H1 (cell line): ENCODE measurements around the gene MAP7. TPM values are rescaled to one million over a fixed set of nuclear protein-coding genes. Genes with fewer than 3 reads are reported as not detected.

Source experiments
- CTCF ChIA-PET: fragments of 300-600 bp; sonication (Branson Sonifier 250); formaldehyde crosslinking; loops from one replicate; lab custom pipeline; 2021; ENCODE audit not compliant: partially characterized antibody; lab: Charles Lee
- POLR2A ChIA-PET: fragments of 300-600 bp; sonication (Branson Sonifier 250); formaldehyde crosslinking; loops from one replicate; lab custom pipeline; 2021; ENCODE audit warnings: inconsistent platforms; ENCODE audit not compliant: partially characterized antibody; lab: Charles Lee
- DNase-seq, 2 experiments: peaks; one replicate each; pipeline versions ENCODE4 v3.0.0 to v3.0.0-alpha.2; 2010 to 2022; ENCODE audit warnings: low spot score in 2 of 2, low read depth in 1 of 2, mixed read lengths in 1 of 2
- FAIRE-seq: peaks from 2 replicates; lab custom pipeline; 2011; peaks lifted over from hg19 to GRCh38; lab: Jason Lieb, UNC
- H2AFZ ChIP-seq: 2 replicates; pipeline ENCODE4 v1.8.1; 2012; ENCODE audit warnings: low read length, inconsistent platforms
- H2AK5ac ChIP-seq: 2 replicates; pipeline ENCODE4 v1.6.1; 2013; ENCODE audit warnings: low read depth, low read length
- H2BK120ac ChIP-seq: replicated peaks from 2 replicates; pipeline ENCODE3; 2013; ENCODE audit warnings: low read depth, low read length, inconsistent platforms
- H2BK12ac ChIP-seq: 2 replicates; pipeline ENCODE4 v1.6.1; 2013; ENCODE audit warnings: low read depth, low read length
- H2BK15ac ChIP-seq: 2 replicates; pipeline ENCODE4 v1.6.1; 2013; ENCODE audit warnings: low read length
- H2BK20ac ChIP-seq: 2 replicates; pipeline ENCODE4 v1.6.1; 2013; ENCODE audit warnings: low read length
- H2BK5ac ChIP-seq: 2 replicates; pipeline ENCODE4 v1.6.1; 2013; ENCODE audit warnings: low read depth, low read length
- H3K14ac ChIP-seq: 2 replicates; pipeline ENCODE4 v1.6.1; 2013; ENCODE audit warnings: inconsistent platforms; ENCODE audit not compliant: insufficient read length
- H3K18ac ChIP-seq: 2 replicates; pipeline ENCODE4 v1.6.1; 2013; ENCODE audit warnings: low read length; ENCODE audit errors: extremely low read depth
- H3K23ac ChIP-seq: 2 replicates; pipeline ENCODE4 v1.6.1; 2013; ENCODE audit warnings: inconsistent platforms; ENCODE audit not compliant: insufficient read length
- H3K23me2 ChIP-seq: 2 replicates; pipeline ENCODE4 v1.6.1; 2013; ENCODE audit warnings: low read depth, low read length
- H3K27ac ChIP-seq: 2 replicates; pipeline ENCODE4 v1.6.1; 2011; ENCODE audit warnings: low read depth, low read length, inconsistent platforms
- H3K27me3 ChIP-seq, 4 experiments: replicated peaks in 1 of 4; 1 replicate in 1 of 4; 2 replicates in 3 of 4; pipeline versions ENCODE4 v1.6.1 to v1.8.1; 2011 to 2013; ENCODE audit warnings: low read length in 3 of 4, mild to moderate bottlenecking in 3 of 4, inconsistent platforms in 2 of 4, mixed read lengths in 2 of 4, moderate library complexity in 1 of 4; ENCODE audit not compliant: control insufficient read depth in 3 of 4, insufficient read depth in 3 of 4; ENCODE audit errors: extremely low read depth in 1 of 4
- H3K36me3 ChIP-seq, 4 experiments: 2 replicates each; pipeline versions ENCODE4 v1.6.1 to v1.8.1; 2011 to 2013; ENCODE audit warnings: mild to moderate bottlenecking in 4 of 4, low read length in 3 of 4, moderate library complexity in 2 of 4, control low read depth in 1 of 4, inconsistent platforms in 1 of 4; ENCODE audit not compliant: insufficient read depth in 4 of 4, control insufficient read depth in 2 of 4
- H3K4ac ChIP-seq: replicated peaks from 2 replicates; pipeline ENCODE3; 2013; ENCODE audit warnings: low read length, low read depth, mixed read lengths, inconsistent platforms; ENCODE audit not compliant: insufficient read length
- H3K4me1 ChIP-seq, 4 experiments: replicated peaks in 1 of 4; 1 replicate in 1 of 4; 2 replicates in 3 of 4; pipeline versions ENCODE4 v1.6.1 to v1.8.1; 2011 to 2013; ENCODE audit warnings: low read length in 3 of 4, inconsistent platforms in 2 of 4, mixed read lengths in 1 of 4; ENCODE audit not compliant: insufficient read depth in 4 of 4, control insufficient read depth in 3 of 4
- H3K4me2 ChIP-seq, 2 experiments: 2 replicates each; pipeline versions ENCODE4 v1.6.1 to v1.8.1; 2011 to 2013; ENCODE audit warnings: low read depth in 2 of 2, low read length in 2 of 2, control low read depth in 1 of 2, inconsistent platforms in 1 of 2, mild to moderate bottlenecking in 1 of 2; ENCODE audit not compliant: insufficient read depth in 1 of 2
- H3K4me3 ChIP-seq, 4 experiments: fragments of 200-600, 300-600 bp in 1 of 4; sonication (generic), shearing (Covaris generic), sonication (Bioruptor Twin) in 1 of 4; 2 replicates each; pipeline versions ENCODE4 v1.5.1 to v1.8.1; 2011 to 2016; ENCODE audit warnings: low read length in 4 of 4, low read depth in 3 of 4, control low read depth in 2 of 4, inconsistent platforms in 2 of 4, mild to moderate bottlenecking in 2 of 4, mixed read lengths in 1 of 4, moderate library complexity in 1 of 4; ENCODE audit not compliant: insufficient read depth in 2 of 4; ENCODE audit errors: extremely low read depth in 1 of 4
- H3K56ac ChIP-seq: replicated peaks from 2 replicates; pipeline ENCODE3; 2013; ENCODE audit warnings: low read depth, mild to moderate bottlenecking, mixed read lengths, low read length, inconsistent platforms; ENCODE audit not compliant: insufficient read length
- H3K79me1 ChIP-seq: 2 replicates; pipeline ENCODE4 v1.6.1; 2013; ENCODE audit warnings: low read depth, low read length, control low read depth
- H3K79me2 ChIP-seq, 2 experiments: 2 replicates each; pipeline versions ENCODE4 v1.6.1 to v1.8.1; 2012 to 2013; ENCODE audit warnings: low read length in 2 of 2, mild to moderate bottlenecking in 2 of 2, inconsistent platforms in 1 of 2; ENCODE audit not compliant: insufficient read depth in 2 of 2, control insufficient read depth in 1 of 2
- H3K9ac ChIP-seq, 4 experiments: replicated peaks in 1 of 4; 1 replicate in 1 of 4; 2 replicates in 3 of 4; pipeline versions ENCODE4 v1.6.1 to v1.8.1; 2011 to 2013; ENCODE audit warnings: low read depth in 3 of 4, low read length in 3 of 4, control low read depth in 2 of 4, mild to moderate bottlenecking in 2 of 4, moderate library complexity in 2 of 4, inconsistent platforms in 1 of 4; ENCODE audit errors: extremely low read depth in 1 of 4
- H3K9me3 ChIP-seq, 2 experiments: 2 replicates each; pipeline versions ENCODE4 v1.6.1 to v1.8.1; 2012 to 2013; ENCODE audit warnings: mild to moderate bottlenecking in 2 of 2, moderate library complexity in 2 of 2, control low read depth in 1 of 2, inconsistent platforms in 1 of 2, low read depth in 1 of 2, low read length in 1 of 2, mixed read lengths in 1 of 2; ENCODE audit not compliant: insufficient read depth in 2 of 2
- H4K20me1 ChIP-seq, 2 experiments: replicated peaks in 1 of 2; 2 replicates each; pipeline versions ENCODE3 to v1.8.1; 2011 to 2013; ENCODE audit warnings: inconsistent platforms in 2 of 2, low read length in 2 of 2, mild to moderate bottlenecking in 1 of 2; ENCODE audit not compliant: insufficient read depth in 2 of 2, control insufficient read depth in 1 of 2
- H4K5ac ChIP-seq: 2 replicates; pipeline ENCODE4 v1.6.1; 2013; ENCODE audit warnings: low read length, low read depth, mixed read lengths, inconsistent platforms; ENCODE audit not compliant: insufficient read length
- H4K8ac ChIP-seq: 2 replicates; pipeline ENCODE4 v1.8.0; 2013; ENCODE audit warnings: mild to moderate bottlenecking, moderate library complexity, low read length, inconsistent platforms; ENCODE audit not compliant: insufficient read depth; ENCODE audit errors: extremely low read depth
- H4K91ac ChIP-seq: replicated peaks from 2 replicates; pipeline ENCODE3; 2013; ENCODE audit warnings: low read length, mixed read lengths, inconsistent platforms; ENCODE audit not compliant: insufficient read length
- ATF3 ChIP-seq: IDR thresholded peaks from 2 replicates; pipeline ENCODE4 v1.6.1; 2011; ENCODE audit warnings: low read depth, mild to moderate bottlenecking, low read length; ENCODE audit not compliant: insufficient read depth
- BRCA1 ChIP-seq: IDR thresholded peaks from 2 replicates; pipeline ENCODE4 v1.6.1; 2012; ENCODE audit warnings: low read depth, low read length, improper control_type of control experiment
- EGR1 ChIP-seq: IDR thresholded peaks from 2 replicates; pipeline ENCODE4 v1.6.1; 2011; ENCODE audit warnings: low read depth, low read length, borderline replicate concordance
- HDAC2 ChIP-seq, 2 experiments: fragments of 300-600 bp in 1 of 2; sonication (generic) in 1 of 2; IDR thresholded peaks; 2 replicates each; pipeline ENCODE4 v1.6.1; 2011 to 2012; ENCODE audit warnings: low read depth in 2 of 2, low read length in 2 of 2, mild to moderate bottlenecking in 2 of 2, moderate library complexity in 2 of 2, borderline replicate concordance in 1 of 2, inconsistent platforms in 1 of 2
- NRF1 ChIP-seq: IDR thresholded peaks from 2 replicates; pipeline ENCODE4 v1.6.1; 2011; ENCODE audit warnings: mild to moderate bottlenecking, low read depth, low read length, improper control_type of control experiment
- PHF8 ChIP-seq: fragments of 200-600 bp; sonication (generic); conservative IDR thresholded peaks from 2 replicates; pipeline ENCODE4 v1.7.1; 2012; ENCODE audit warnings: low read depth, mild to moderate bottlenecking, inconsistent platforms, low read length, moderate library complexity
- ZNF274 ChIP-seq: IDR thresholded peaks from 2 replicates; pipeline ENCODE4 v1.7.0; 2012; ENCODE audit warnings: low read length, borderline replicate concordance; ENCODE audit errors: extremely low read depth
- WGBS, 2 experiments: shearing (Covaris generic) in 1 of 2; methylation state at CpG; one replicate each; pipeline versions ENCODE4 v1.1.6 to v1.1.7; 2013 to 2015; ENCODE audit warnings: low lambda C conversion rate in 2 of 2, mixed read lengths in 2 of 2, inconsistent platforms in 1 of 2, low coverage in 1 of 2, missing lambda C conversion rate in 1 of 2; ENCODE audit not compliant: insufficient replicate concordance in 2 of 2, insufficient coverage in 1 of 2, insufficient read length in 1 of 2; ENCODE audit errors: extremely low coverage in 1 of 2, missing lambda C conversion rate in 1 of 2; 5-methylcytosine and 5-hydroxymethylcytosine counted together
- polyA plus RNA-seq, 7 experiments: library from polyadenylated mRNA; depleted of rRNA in 3 of 7; stranded (reverse) in 5 of 7; unstranded in 2 of 7; fragments of >200 nt in 5 of 7; fragments of 200-250 nt in 2 of 7; gene quantifications; 1 replicate in 5 of 7; 2 replicates in 1 of 7; 4 replicates in 1 of 7; pipeline versions ENCODE4 v1.2.1 to v1.2.3, GENCODE V29; 2011 to 2013; ENCODE audit warnings: missing spikeins in 2 of 7, mixed read lengths in 2 of 7
- total RNA-seq: library from RNA; stranded (reverse); fragmentation: NEBNext Ultra II Directional; extraction: Animal tissue kit (Norgen Biotek cat#: 25700); gene quantifications from 2 replicates; pipeline ENCODE4 v1.2.1, GENCODE V29; 2021

MAP7 gene
- total and polyA plus RNA-seq, 2 of the 8 experiments (the other 6 are each of a cell fraction or from before 2014, with no cell fraction given), result 13.5 to 66.9 TPM

- FAIRE-seq, result no peak
- Histone ChIP-seq H2BK12ac (no peak overlapping the region), H3K23ac (no peak overlapping the region), H2BK5ac (no peak overlapping the region), H3K9me3 (no peaks in the 10 kb centered on the region), H3K9ac (no peak overlapping the region), H3K18ac (no peak overlapping the region), H3K14ac (no peak overlapping the region), H3K4me1 (no peaks in the 10 kb centered on the region; a peak in 1 of 7 replicates), H4K5ac (no peak overlapping the region), H2AK5ac (no peak overlapping the region), H3K79me1 (no peaks in the 10 kb centered on the region), H4K20me1 (no peaks in the 10 kb centered on the region), H2AFZ (no peak overlapping the region), H4K8ac (no peak overlapping the region), H3K56ac (no peak overlapping the region), H3K27ac (no peak overlapping the region), H4K91ac (no peak overlapping the region), H2BK20ac (no peak overlapping the region), H3K4ac (no peak overlapping the region), H3K4me3 (no peak overlapping the region), H3K27me3 (no peaks in the 10 kb centered on the region; a peak in 2 of 7 replicates), H3K4me2 (no peak overlapping the region), H2BK120ac (no peak overlapping the region), H3K79me2 (no peaks in the 10 kb centered on the region), H2BK15ac (no peak overlapping the region), H3K23me2 (no peaks in the 10 kb centered on the region), H3K36me3 (no peaks in the 10 kb centered on the region)
- TF ChIP-seq HDAC2 (IDR thresholded peaks at IDR 0.05; ENCODE audit: borderline replicate concordance in 1 of 2, low read depth in 2 of 2, low read length in 2 of 2), result no peak
- no peak for TF ChIP-seq ATF3
- no peak for TF ChIP-seq EGR1
- TF ChIP-seq PHF8, result no peak
- no peak for TF ChIP-seq ZNF274
- TF ChIP-seq BRCA1, result no peak
- TF ChIP-seq NRF1, result no peak
- ChIA-PET POLR2A (interaction anchor here (0.6 to 2.6 kb wide), 2 partner anchors 23 to 41 kb away, joined by 4 to 12 read pairs; partner anchors contain the start of gene BCLAF1), CTCF (interaction anchor here (0.6 to 4.4 kb wide), 4 partner anchors 9 to 1164 kb away, joined by 3 to 30 read pairs (median 6); no protein-coding TSS in a partner anchor)
- 85% methylated on average over 1 of the region's 1 CpG; no CpG with 5 or more reads in 1 of the 2 experiments for WGBS, 2 experiments
- no peak for DNase-seq
Observed at GRCh38 chr6:136331461-136331860, 218.8 kb downstream of the MAP7 start.
